H9 (cell line): ENCODE data around the gene WIPF2. TPM values are rescaled to one million over a fixed set of nuclear protein-coding genes. Genes with fewer than 3 reads are reported as not detected.

Experiments
- DNase-seq: peaks from one replicate; pipeline ENCODE4 v3.0.0-alpha.2; 2017
- H2AFZ ChIP-seq: one replicate; pipeline ENCODE4 v1.6.1; 2013; ENCODE audit warnings: mild to moderate bottlenecking, low read length, control low read depth, moderate library complexity
- H2AK5ac ChIP-seq: 2 replicates; pipeline ENCODE4 v1.6.1; 2013; ENCODE audit warnings: low read length, control low read depth, mixed read lengths; ENCODE audit not compliant: insufficient read length
- H2BK120ac ChIP-seq: one replicate; pipeline ENCODE4 v1.6.1; 2013; ENCODE audit warnings: low read depth, mild to moderate bottlenecking, low read length, control low read depth, inconsistent platforms; ENCODE audit not compliant: poor library complexity, severe bottlenecking
- H2BK12ac ChIP-seq: 2 replicates; pipeline ENCODE4 v1.6.1; 2013; ENCODE audit warnings: low read length, control low read depth, mixed read lengths, low read depth; ENCODE audit not compliant: insufficient read length
- H2BK15ac ChIP-seq: 2 replicates; pipeline ENCODE4 v1.6.1; 2013; ENCODE audit warnings: low read depth, low read length, control low read depth
- H2BK20ac ChIP-seq: one replicate; pipeline ENCODE4 v1.6.1; 2013; ENCODE audit warnings: low read depth, mild to moderate bottlenecking, low read length, control low read depth, inconsistent platforms; ENCODE audit not compliant: poor library complexity, severe bottlenecking
- H2BK5ac ChIP-seq: 2 replicates; pipeline ENCODE4 v1.6.1; 2013; ENCODE audit warnings: low read length, control low read depth, mixed read lengths; ENCODE audit not compliant: insufficient read length
- H3K14ac ChIP-seq: 2 replicates; pipeline ENCODE4 v1.6.1; 2013; ENCODE audit warnings: low read length, control low read depth; ENCODE audit not compliant: insufficient read depth
- H3K18ac ChIP-seq: 2 replicates; pipeline ENCODE4 v1.6.1; 2013; ENCODE audit warnings: low read depth, mild to moderate bottlenecking, mixed read lengths, low read length, control low read depth; ENCODE audit not compliant: insufficient read length
- H3K23ac ChIP-seq: 2 replicates; pipeline ENCODE4 v1.6.1; 2013; ENCODE audit warnings: low read length, control low read depth, mixed read lengths, low read depth; ENCODE audit not compliant: insufficient read length
- H3K23me2 ChIP-seq: 2 replicates; pipeline ENCODE4 v1.6.1; 2013; ENCODE audit warnings: low read depth, mild to moderate bottlenecking, mixed read lengths, low read length, control low read depth; ENCODE audit not compliant: insufficient read length, poor library complexity, severe bottlenecking
- H3K27ac ChIP-seq: 2 replicates; pipeline ENCODE4 v1.5.1; 2013; ENCODE audit warnings: low read length, control low read depth, mixed read lengths, low read depth; ENCODE audit not compliant: insufficient read length
- H3K27me3 ChIP-seq: 2 replicates; pipeline ENCODE4 v1.6.1; 2013; ENCODE audit warnings: low read length, control low read depth, inconsistent platforms; ENCODE audit not compliant: insufficient read depth
- H3K4ac ChIP-seq: 2 replicates; pipeline ENCODE4 v1.6.1; 2013; ENCODE audit warnings: low read depth, mild to moderate bottlenecking, control low read depth, inconsistent platforms, low read length, moderate library complexity
- H3K4me1 ChIP-seq: 2 replicates; pipeline ENCODE4 v1.6.1; 2013; ENCODE audit warnings: low read length, control low read depth, inconsistent platforms; ENCODE audit not compliant: insufficient read depth
- H3K4me2 ChIP-seq: 2 replicates; pipeline ENCODE4 v1.6.1; 2013; ENCODE audit warnings: low read length, control low read depth, mixed read lengths; ENCODE audit not compliant: insufficient read length, insufficient read depth
- H3K56ac ChIP-seq: 2 replicates; pipeline ENCODE4 v1.6.1; 2013; ENCODE audit warnings: low read depth, mild to moderate bottlenecking, mixed read lengths, low read length, control low read depth; ENCODE audit not compliant: insufficient read length
- H3K79me1 ChIP-seq: 2 replicates; pipeline ENCODE4 v1.6.1; 2013; ENCODE audit warnings: low read depth, mild to moderate bottlenecking, moderate library complexity, low read length, control low read depth, inconsistent platforms; ENCODE audit not compliant: insufficient read depth, poor library complexity, severe bottlenecking
- H3K79me2 ChIP-seq: 2 replicates; pipeline ENCODE4 v1.6.1; 2013; ENCODE audit warnings: low read length, control low read depth, inconsistent platforms; ENCODE audit not compliant: insufficient read depth
- H3K9ac ChIP-seq: 2 replicates; pipeline ENCODE4 v1.6.1; 2013; ENCODE audit warnings: low read length, control low read depth, mixed read lengths; ENCODE audit not compliant: insufficient read length; ENCODE audit errors: extremely low read depth
- H3K9me3 ChIP-seq: one replicate; pipeline ENCODE4 v1.6.1; 2013; ENCODE audit warnings: low read depth, low read length, inconsistent platforms; ENCODE audit not compliant: control insufficient read depth
- H3T11ph ChIP-seq: one replicate; pipeline ENCODE4 v1.6.1; 2013; ENCODE audit warnings: mild to moderate bottlenecking, low read length, control low read depth, inconsistent platforms
- H4K20me1 ChIP-seq: one replicate; pipeline ENCODE4 v1.6.1; 2013; ENCODE audit not compliant: control insufficient read depth, insufficient read length, insufficient read depth
- H4K5ac ChIP-seq: 2 replicates; pipeline ENCODE4 v1.6.1; 2013; ENCODE audit warnings: low read depth, mild to moderate bottlenecking, mixed read lengths, low read length, control low read depth; ENCODE audit not compliant: insufficient read length
- H4K8ac ChIP-seq: replicated peaks from 2 replicates; pipeline ENCODE4 v1.6.1; 2013; ENCODE audit warnings: low read length, control low read depth, mixed read lengths, low read depth; ENCODE audit not compliant: insufficient read length
- H4K91ac ChIP-seq: 2 replicates; pipeline ENCODE4 v1.6.1; 2013; ENCODE audit warnings: low read depth, mild to moderate bottlenecking, moderate library complexity, mixed read lengths, low read length, control low read depth; ENCODE audit not compliant: insufficient read length
- H3K27ac Mint-ChIP-seq, 3 experiments: 2 replicates in 2 of 3; 3 replicates in 1 of 3; pipeline ENCODE4 v1.8.0; 2020 to 2021; ENCODE audit warnings: mixed read lengths in 3 of 3, mild to moderate bottlenecking in 1 of 3, moderate library complexity in 1 of 3
- H3K27me3 Mint-ChIP-seq: 2 replicates; pipeline ENCODE4 v1.8.0; 2021; ENCODE audit warnings: low read depth, mild to moderate bottlenecking, moderate library complexity, mixed read lengths
- H3K36me3 Mint-ChIP-seq, 3 experiments: 2 replicates in 2 of 3; 3 replicates in 1 of 3; pipeline ENCODE4 v1.8.0; 2020 to 2021; ENCODE audit warnings: low read depth in 3 of 3, mixed read lengths in 3 of 3; ENCODE audit not compliant: insufficient read depth in 1 of 3
- H3K4me1 Mint-ChIP-seq, 2 experiments: 2 replicates each; pipeline ENCODE4 v1.8.0; 2020; ENCODE audit warnings: mixed read lengths in 2 of 2
- H3K4me3 Mint-ChIP-seq, 2 experiments: 2 replicates in 1 of 2; 3 replicates in 1 of 2; pipeline ENCODE4 v1.8.0; 2020 to 2021; ENCODE audit warnings: mild to moderate bottlenecking in 2 of 2, mixed read lengths in 2 of 2, moderate library complexity in 1 of 2
- H3K9me3 Mint-ChIP-seq, 2 experiments: 2 replicates in 1 of 2; 3 replicates in 1 of 2; pipeline ENCODE4 v1.8.0; 2020; ENCODE audit warnings: mild to moderate bottlenecking in 2 of 2, mixed read lengths in 2 of 2, moderate library complexity in 1 of 2
- WGBS: extraction: QIAGEN DNeasy Blood & Tissue Kit; methylation state at CpG from one replicate; pipeline ENCODE4 v1.1.7; 2013; ENCODE audit warnings: missing lambda C conversion rate, low lambda C conversion rate, mixed read lengths; ENCODE audit not compliant: insufficient read length; ENCODE audit errors: extremely low coverage; 5-methylcytosine and 5-hydroxymethylcytosine counted together
- total RNA-seq: library from RNA; stranded (reverse); gene quantifications from 2 replicates; pipeline ENCODE4 v1.2.1, GENCODE V29; 2021
- TF ChIP-seq, protein P1 (sequence below): fragments of 200-600 bp; sonication (generic); conservative IDR thresholded peaks from 3 replicates; pipeline ENCODE4 v1.8.0; 2021; ENCODE audit warnings: antibody characterized with exemption, mild to moderate bottlenecking

The WIPF2 gene
- total RNA-seq, 1 experiment from 2014 or later, result 24.2 TPM

DNA sequence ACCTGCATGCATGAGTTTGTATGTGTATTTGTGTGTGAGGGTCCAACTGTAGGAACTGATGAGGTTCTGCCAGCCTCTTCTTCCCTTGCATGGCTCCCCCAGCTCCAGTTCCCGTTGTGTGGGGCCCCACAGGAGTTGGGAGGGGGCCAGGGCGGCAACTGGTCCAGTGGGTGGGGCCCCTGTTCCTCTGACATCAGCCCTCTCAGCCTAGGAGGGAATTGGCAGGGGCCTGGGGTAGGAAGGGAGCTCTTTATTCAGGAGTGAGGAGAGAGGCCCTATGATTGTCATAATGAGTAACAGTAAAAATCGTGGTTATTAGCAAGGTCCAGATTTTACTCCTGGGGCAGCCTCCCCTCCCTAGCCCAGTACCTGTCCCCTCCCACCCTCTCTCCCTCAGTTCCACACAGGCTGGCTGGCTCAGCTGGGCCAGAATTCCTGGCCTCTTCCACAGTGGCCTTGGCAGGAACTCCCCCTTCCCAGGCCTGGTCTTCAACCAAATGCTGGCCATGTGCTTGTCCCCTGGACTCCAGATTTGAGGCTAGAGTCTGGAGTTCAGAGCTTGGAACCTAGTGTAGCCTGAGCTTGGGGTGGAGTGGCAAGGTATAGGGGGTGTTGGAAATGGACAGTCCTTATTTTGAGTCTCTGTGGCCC is 108.8 kb downstream of the WIPF2 start:
- H3K4me1 Mint-ChIP-seq, result peaks cover 12 to 23% of the 10 kb centered on the region in 2 experiments
- H3K14ac ChIP-seq, result no peak overlapping the region
- no peak overlapping the region for H3K56ac ChIP-seq
- H2AFZ ChIP-seq, result no peak overlapping the region
- H4K5ac ChIP-seq, result no peak overlapping the region
- DNase-seq, result no peak
- H2BK5ac ChIP-seq, result no peak overlapping the region
- no CpG with 5 or more reads among the region's 3 CpGs for WGBS
- no peaks in the 10 kb centered on the region for H3K27me3 ChIP-seq
- no peak overlapping the region for H2BK20ac ChIP-seq
- H3K79me2 ChIP-seq, result peaks cover 3% of the 10 kb centered on the region; the same call in 1 of the 2 replicates
- no peak overlapping the region for H3K18ac ChIP-seq
- TF ChIP-seq, protein P1, sequence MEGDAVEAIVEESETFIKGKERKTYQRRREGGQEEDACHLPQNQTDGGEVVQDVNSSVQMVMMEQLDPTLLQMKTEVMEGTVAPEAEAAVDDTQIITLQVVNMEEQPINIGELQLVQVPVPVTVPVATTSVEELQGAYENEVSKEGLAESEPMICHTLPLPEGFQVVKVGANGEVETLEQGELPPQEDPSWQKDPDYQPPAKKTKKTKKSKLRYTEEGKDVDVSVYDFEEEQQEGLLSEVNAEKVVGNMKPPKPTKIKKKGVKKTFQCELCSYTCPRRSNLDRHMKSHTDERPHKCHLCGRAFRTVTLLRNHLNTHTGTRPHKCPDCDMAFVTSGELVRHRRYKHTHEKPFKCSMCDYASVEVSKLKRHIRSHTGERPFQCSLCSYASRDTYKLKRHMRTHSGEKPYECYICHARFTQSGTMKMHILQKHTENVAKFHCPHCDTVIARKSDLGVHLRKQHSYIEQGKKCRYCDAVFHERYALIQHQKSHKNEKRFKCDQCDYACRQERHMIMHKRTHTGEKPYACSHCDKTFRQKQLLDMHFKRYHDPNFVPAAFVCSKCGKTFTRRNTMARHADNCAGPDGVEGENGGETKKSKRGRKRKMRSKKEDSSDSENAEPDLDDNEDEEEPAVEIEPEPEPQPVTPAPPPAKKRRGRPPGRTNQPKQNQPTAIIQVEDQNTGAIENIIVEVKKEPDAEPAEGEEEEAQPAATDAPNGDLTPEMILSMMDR, result no peak
- H3K4me1 ChIP-seq, result no peaks in the 10 kb centered on the region; the same call in 1 of the 2 replicates
- no peak overlapping the region for H3K4ac ChIP-seq
- H2BK12ac ChIP-seq, result no peak overlapping the region
- no peak overlapping the region for H2BK15ac ChIP-seq
- H3K4me3 Mint-ChIP-seq, result no peak overlapping the region
- H3K23ac ChIP-seq, result no peak overlapping the region
- peaks cover 6 to 8% (median 7%) of the 10 kb centered on the region in 3 experiments for H3K36me3 Mint-ChIP-seq
- no peak overlapping the region for H3K4me2 ChIP-seq
- H4K20me1 ChIP-seq, result no peaks in the 10 kb centered on the region
- no peak overlapping the region for H3K27ac Mint-ChIP-seq
- no peak overlapping the region for H3K9ac ChIP-seq
- no peaks in the 10 kb centered on the region for H3K79me1 ChIP-seq
- H3T11ph ChIP-seq, result no peak overlapping the region
- H3K23me2 ChIP-seq, result no peaks in the 10 kb centered on the region
- no peak overlapping the region for H2BK120ac ChIP-seq
- no peak overlapping the region for H4K8ac ChIP-seq
- H2AK5ac ChIP-seq, result no peak overlapping the region
- H3K27me3 Mint-ChIP-seq, result peaks cover 17% of the 10 kb centered on the region
- H3K27ac ChIP-seq, result no peak overlapping the region
- no peak overlapping the region for H4K91ac ChIP-seq
- no peaks in the 10 kb centered on the region for H3K9me3 ChIP-seq
- H3K9me3 Mint-ChIP-seq, result no peaks in the 10 kb centered on the region
